ENCODE measurements around the gene HHIPL1.

GRCh38 chr14:99632410-99633035 is 12.4 kb upstream of the HHIPL1 start:
- no peak for TF ChIP-seq CTCF (IDR thresholded peaks at IDR 0.05; ENCODE audit: insufficient read depth, low read depth, low read length)
- TF ChIP-seq EZH2 (IDR thresholded peaks at IDR 0.05; ENCODE audit: insufficient read depth, low read length) = no peak
